SU-DHL-6 (cell line): ENCODE data around the gene TMEM129.

Experiments
- H2AFZ ChIP-seq: fragments of 200-600 bp; sonication (generic); 2 replicates; pipeline ENCODE4 v1.6.1; 2014; ENCODE audit warnings: low read depth, mild to moderate bottlenecking, moderate library complexity, mixed read lengths, antibody characterized with exemption, low read length; ENCODE audit not compliant: severe bottlenecking
- H3F3A ChIP-seq: fragments of 200-600 bp; shearing (Covaris generic); 2 replicates; pipeline ENCODE4 v1.6.0; 2016; ENCODE audit warnings: antibody characterized with exemption, mild to moderate bottlenecking; ENCODE audit not compliant: insufficient read depth
- H3K27ac ChIP-seq: fragments of 200-600 bp; sonication (generic); 2 replicates; pipeline ENCODE4 v1.5.1; 2016; ENCODE audit warnings: low read depth, mild to moderate bottlenecking, low read length, moderate library complexity, mixed read lengths
- H3K27me3 ChIP-seq: fragments of 200-600 bp; sonication (generic), shearing (Covaris generic); 2 replicates; pipeline ENCODE4 v1.6.0; 2014; ENCODE audit warnings: mild to moderate bottlenecking, low read length
- H3K36me3 ChIP-seq: fragments of 200-600 bp; sonication (generic); 2 replicates; pipeline ENCODE4 v1.6.1; 2014; ENCODE audit warnings: mild to moderate bottlenecking, low read length, mixed read lengths
- H3K4me2 ChIP-seq: fragments of 300-600, 200-600 bp; shearing (Covaris generic), sonication (generic); 2 replicates; pipeline ENCODE4 v1.6.0; 2014; ENCODE audit warnings: low read length, low read depth, mild to moderate bottlenecking; ENCODE audit not compliant: poor library complexity, severe bottlenecking
- H3K4me3 ChIP-seq: fragments of 200-600 bp; sonication (generic); 2 replicates; pipeline ENCODE4 v1.5.1; 2014; ENCODE audit warnings: antibody characterized with exemption, low read length, mild to moderate bottlenecking, mixed read lengths; ENCODE audit not compliant: insufficient read depth, poor library complexity, severe bottlenecking
- H3K79me2 ChIP-seq: fragments of 200-600 bp; sonication (generic); 2 replicates; pipeline ENCODE4 v1.6.1; 2014; ENCODE audit warnings: mild to moderate bottlenecking, low read length, moderate library complexity; ENCODE audit not compliant: insufficient read depth
- H3K9ac ChIP-seq: fragments of 200-600 bp; sonication (generic); 2 replicates; pipeline ENCODE4 v1.7.0; 2014; ENCODE audit warnings: mild to moderate bottlenecking, low read length
- H3K9me2 ChIP-seq: fragments of 200-600 bp; sonication (generic); replicated peaks from 2 replicates; pipeline ENCODE4 v1.6.1; 2014; ENCODE audit warnings: low read length; ENCODE audit not compliant: insufficient read depth
- H3K9me3 ChIP-seq: fragments of 200-600 bp; sonication (generic); 2 replicates; pipeline ENCODE4 v1.6.1; 2014; ENCODE audit warnings: low read length, mixed read lengths; ENCODE audit not compliant: insufficient read depth
- H4K20me1 ChIP-seq: fragments of 200-600 bp; sonication (generic); 2 replicates; pipeline ENCODE4 v1.6.1; 2014; ENCODE audit warnings: low read depth, mild to moderate bottlenecking, antibody characterized with exemption, low read length, moderate library complexity, mixed read lengths
- EZH2phosphoT487 ChIP-seq: fragments of 200-600 bp; sonication (generic), shearing (Covaris generic); conservative IDR thresholded peaks from 2 replicates; pipeline ENCODE4 v1.6.1; 2018; ENCODE audit warnings: mild to moderate bottlenecking, antibody characterized with exemption, low read length, moderate library complexity, mixed read lengths
- TF ChIP-seq, protein P1 (sequence below): fragments of 200-600 bp; sonication (generic); IDR thresholded peaks from one replicate; pipeline ENCODE4 v1.5.1; 2017; ENCODE audit warnings: antibody characterized with exemption, mild to moderate bottlenecking, low read length, moderate library complexity; ENCODE audit not compliant: insufficient read depth, poor library complexity, severe bottlenecking

The TMEM129 gene

GRCh38 chr4:1762264-1763010, 41.3 kb upstream of the TMEM129 start:
- Histone ChIP-seq H3K36me3 (no peaks in the 10 kb centered on the region), H3K9me3 (no peaks in the 10 kb centered on the region), H3K4me3 (no peak overlapping the region), H3K9ac (no peak overlapping the region), H3F3A (no peaks in the 10 kb centered on the region), H2AFZ (no peak overlapping the region), H4K20me1 (no peaks in the 10 kb centered on the region), H3K79me2 (no peaks in the 10 kb centered on the region), H3K9me2 (no peaks in the 10 kb centered on the region), H3K4me2 (no peak overlapping the region), H3K27ac (no peak overlapping the region), H3K27me3 (no peaks in the 10 kb centered on the region)
- TF ChIP-seq EZH2phosphoT487: no peak
- TF ChIP-seq, protein P1, sequence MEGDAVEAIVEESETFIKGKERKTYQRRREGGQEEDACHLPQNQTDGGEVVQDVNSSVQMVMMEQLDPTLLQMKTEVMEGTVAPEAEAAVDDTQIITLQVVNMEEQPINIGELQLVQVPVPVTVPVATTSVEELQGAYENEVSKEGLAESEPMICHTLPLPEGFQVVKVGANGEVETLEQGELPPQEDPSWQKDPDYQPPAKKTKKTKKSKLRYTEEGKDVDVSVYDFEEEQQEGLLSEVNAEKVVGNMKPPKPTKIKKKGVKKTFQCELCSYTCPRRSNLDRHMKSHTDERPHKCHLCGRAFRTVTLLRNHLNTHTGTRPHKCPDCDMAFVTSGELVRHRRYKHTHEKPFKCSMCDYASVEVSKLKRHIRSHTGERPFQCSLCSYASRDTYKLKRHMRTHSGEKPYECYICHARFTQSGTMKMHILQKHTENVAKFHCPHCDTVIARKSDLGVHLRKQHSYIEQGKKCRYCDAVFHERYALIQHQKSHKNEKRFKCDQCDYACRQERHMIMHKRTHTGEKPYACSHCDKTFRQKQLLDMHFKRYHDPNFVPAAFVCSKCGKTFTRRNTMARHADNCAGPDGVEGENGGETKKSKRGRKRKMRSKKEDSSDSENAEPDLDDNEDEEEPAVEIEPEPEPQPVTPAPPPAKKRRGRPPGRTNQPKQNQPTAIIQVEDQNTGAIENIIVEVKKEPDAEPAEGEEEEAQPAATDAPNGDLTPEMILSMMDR: no peak

DNA sequence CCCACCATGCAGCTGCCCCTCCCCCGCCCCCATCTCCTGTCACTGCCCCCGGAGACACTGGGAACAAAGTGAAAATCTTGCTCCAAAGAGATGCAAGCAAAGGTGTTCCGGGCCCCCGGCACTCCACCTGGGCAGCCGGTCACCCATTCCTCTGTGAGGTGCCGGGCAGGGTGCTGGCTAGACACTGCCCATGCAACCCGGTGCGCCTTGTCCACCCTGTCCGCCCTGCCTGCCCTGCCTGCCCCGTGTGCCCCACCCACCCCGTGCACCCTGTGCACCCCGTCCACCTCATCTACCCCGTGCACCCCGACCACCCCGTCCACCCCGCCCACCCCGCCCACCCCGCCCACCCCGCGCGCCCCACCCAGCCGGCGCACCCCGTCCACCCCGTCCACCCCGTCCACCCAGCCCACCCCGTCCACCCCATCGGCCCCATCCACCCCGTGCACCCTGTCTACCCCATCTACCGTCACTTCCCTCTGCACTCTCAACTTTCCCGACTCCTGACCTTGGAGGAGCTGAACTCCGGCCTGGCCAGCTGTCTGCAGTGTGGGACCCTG, 40.1 kb upstream of the TMEM129 start:
- Histone ChIP-seq H3K27ac (no peak overlapping the region), H3K27me3 (no peaks in the 10 kb centered on the region), H3K9me2 (no peaks in the 10 kb centered on the region), H3F3A (no peaks in the 10 kb centered on the region), H3K4me2 (no peak overlapping the region), H3K4me3 (no peak overlapping the region), H3K9ac (no peak overlapping the region), H3K36me3 (no peaks in the 10 kb centered on the region), H3K79me2 (no peaks in the 10 kb centered on the region), H3K9me3 (no peaks in the 10 kb centered on the region), H2AFZ (no peak overlapping the region), H4K20me1 (no peaks in the 10 kb centered on the region)
- TF ChIP-seq, protein P1: no peak
- no peak for TF ChIP-seq EZH2phosphoT487

GRCh38 chr4:1760521-1761071, 39.5 kb upstream of the TMEM129 start:
- Histone ChIP-seq H3K9me2 (no peaks in the 10 kb centered on the region), H3K27me3 (no peaks in the 10 kb centered on the region)

More at GRCh38 chr4:1760521-1761071, 39.5 kb upstream of the TMEM129 start:
- no peaks in the 10 kb centered on the region for H3K9me3 ChIP-seq
- no peak overlapping the region for H2AFZ ChIP-seq
- no peak overlapping the region for H3K9ac ChIP-seq
- H3K36me3 ChIP-seq: no peaks in the 10 kb centered on the region
- no peak overlapping the region for H3K4me2 ChIP-seq
- no peaks in the 10 kb centered on the region for H3F3A ChIP-seq
- H3K27ac ChIP-seq: no peak overlapping the region
- H3K79me2 ChIP-seq: no peaks in the 10 kb centered on the region
- no peak overlapping the region for H3K4me3 ChIP-seq
- TF ChIP-seq, protein P1: no peak
- TF ChIP-seq EZH2phosphoT487: no peak
- H4K20me1 ChIP-seq: no peaks in the 10 kb centered on the region
